HG03135 (cell line): Measurements from ENCODE around the gene UMOD.
"Not testable (repeated sequence)": the region's sequence is repeated elsewhere in the genome, so short reads cannot be mapped to it uniquely, and the experiment has no call there.

Experiments
- ATAC-seq: cut with Tn5 transposase; IDR thresholded peaks from one replicate; pipeline ENCODE4 v1.9.1; 2021; ENCODE audit warnings: mild to moderate bottlenecking, moderate library complexity; ENCODE audit not compliant: unreplicated experiment

Gene UMOD

GRCh38 chr16:20323591-20324117, 28.9 kb downstream of the UMOD start:
- ATAC-seq: no peak

GRCh38 chr16:20322696-20323095, 29.8 kb downstream of the UMOD start:
- no peak for ATAC-seq

- ATAC-seq: no peak
Observed at GRCh38 chr16:20321671-20322070, 30.8 kb downstream of the UMOD start.

GRCh38 chr16:20321051-20321450, 31.5 kb downstream of the UMOD start:
- ATAC-seq: not testable (repeated sequence)

GRCh38 chr16:20320592-20320991, 31.9 kb downstream of the UMOD start:
- ATAC-seq: no peak

GRCh38 chr16:20320178-20320577, 32.3 kb downstream of the UMOD start:
- ATAC-seq: no peak

GRCh38 chr16:20319406-20319805, 33.1 kb downstream of the UMOD start:
- ATAC-seq: no peak

GRCh38 chr16:20318437-20318836, 34.1 kb downstream of the UMOD start:
- no peak for ATAC-seq

GRCh38 chr16:20318006-20318405, 34.5 kb downstream of the UMOD start:
- ATAC-seq: no peak

GRCh38 chr16:20317117-20317516, 35.4 kb downstream of the UMOD start:
- ATAC-seq: no peak

- no peak for ATAC-seq
Observed at GRCh38 chr16:20316715-20317114, 35.8 kb downstream of the UMOD start.

GRCh38 chr16:20315764-20316163, 36.8 kb downstream of the UMOD start:
- ATAC-seq: no peak

- no peak for ATAC-seq
Observed at GRCh38 chr16:20314575-20314974, 37.9 kb downstream of the UMOD start.

GRCh38 chr16:20313741-20314140, 38.8 kb downstream of the UMOD start:
- ATAC-seq: no peak

GRCh38 chr16:20312536-20313095, 39.9 kb downstream of the UMOD start:
- ATAC-seq: not testable (repeated sequence)

- no peak for ATAC-seq
Observed at GRCh38 chr16:20311548-20311947, 41.0 kb downstream of the UMOD start.

- no peak for ATAC-seq
Observed at GRCh38 chr16:20310421-20311395, 41.8 kb downstream of the UMOD start.

- no peak for ATAC-seq
Observed at GRCh38 chr16:20309786-20310185, 42.7 kb downstream of the UMOD start.

- no peak for ATAC-seq
Observed at GRCh38 chr16:20308801-20309590, 43.5 kb downstream of the UMOD start.

GRCh38 chr16:20308266-20308665, 44.2 kb downstream of the UMOD start:
- no peak for ATAC-seq

GRCh38 chr16:20307791-20308190, 44.7 kb downstream of the UMOD start:
- no peak for ATAC-seq
